Endothelial cell of umbilical vein (primary cell): ENCODE results near the gene BOD1L1. TPM values are rescaled to one million over a fixed set of nuclear protein-coding genes. Genes with fewer than 3 reads are reported as not detected.

Experiments used
- BruUV-seq: library from RNA; stranded (reverse); fragments of 400-500 nt; replicated peaks from 2 replicates; lab custom pipeline; 2021; lab: Mats Ljungman, UMichigan
- CTCF ChIA-PET: fragments of 300-600, 350-600 bp; sonication (Branson Sonifier 250); formaldehyde crosslinking; loops from one replicate; lab custom pipeline; 2021; ENCODE audit warnings: antibody characterized with exemption, inconsistent platforms; lab: Charles Lee
- POLR2A ChIA-PET: fragments of 300-600, 350-600 bp; sonication (Branson Sonifier 250); formaldehyde crosslinking; loops from one replicate; lab custom pipeline; 2021; ENCODE audit warnings: antibody characterized with exemption, inconsistent platforms; lab: Charles Lee
- DNase-seq: peaks from one replicate; pipeline ENCODE4 v3.0.0-alpha.2; 2011; ENCODE audit warnings: low read depth, low spot score
- FAIRE-seq: peaks from 2 replicates; lab custom pipeline; 2011; peaks lifted over from hg19 to GRCh38; lab: Jason Lieb, UNC
- H2AFZ ChIP-seq: 2 replicates; pipeline ENCODE4 v1.6.0; 2012; ENCODE audit warnings: low read depth, low read length, control low read depth, inconsistent platforms
- H3K27ac ChIP-seq: 2 replicates; pipeline ENCODE4 v1.5.1; 2011; ENCODE audit warnings: low read depth, mild to moderate bottlenecking, control low read depth, low read length, moderate library complexity; ENCODE audit not compliant: insufficient read depth
- H3K27me3 ChIP-seq, 2 experiments: 2 replicates each; pipeline versions ENCODE4 v1.6.0 to v1.6.1; 2011; ENCODE audit warnings: low read length in 2 of 2, mixed read lengths in 1 of 2; ENCODE audit not compliant: control insufficient read depth in 2 of 2, insufficient read depth in 2 of 2
- H3K36me3 ChIP-seq, 2 experiments: 2 replicates in 1 of 2; 3 replicates in 1 of 2; pipeline ENCODE4 v1.5.1; 2011; ENCODE audit warnings: low read length in 2 of 2, mild to moderate bottlenecking in 1 of 2, moderate library complexity in 1 of 2; ENCODE audit not compliant: control insufficient read depth in 2 of 2, insufficient read depth in 2 of 2; ENCODE audit errors: extremely low read depth in 1 of 2
- H3K4me1 ChIP-seq: 3 replicates; pipeline ENCODE4 v1.5.1; 2011; ENCODE audit warnings: mild to moderate bottlenecking, low read length; ENCODE audit not compliant: control insufficient read depth, insufficient read depth; ENCODE audit errors: extremely low read depth
- H3K4me2 ChIP-seq: 2 replicates; pipeline ENCODE4 v1.6.1; 2011; ENCODE audit warnings: low read length, control low read depth, mixed read lengths; ENCODE audit not compliant: insufficient read depth
- H3K4me3 ChIP-seq, 3 experiments: fragments of 200-600 bp in 1 of 3; sonication (generic), shearing (Covaris generic) in 1 of 3; replicated peaks in 1 of 3; 2 replicates each; pipeline ENCODE4 v1.5.1; 2011 to 2016; ENCODE audit warnings: control low read depth in 3 of 3, low read length in 3 of 3, mild to moderate bottlenecking in 2 of 3, inconsistent platforms in 1 of 3, low read depth in 1 of 3, moderate library complexity in 1 of 3; ENCODE audit not compliant: insufficient read depth in 1 of 3
- H3K79me2 ChIP-seq: 2 replicates; pipeline ENCODE4 v1.6.0; 2012; ENCODE audit warnings: low read length, inconsistent platforms; ENCODE audit not compliant: control insufficient read depth, insufficient read depth
- H3K9ac ChIP-seq: replicated peaks from 2 replicates; pipeline ENCODE3; 2011; ENCODE audit warnings: low read length, control low read depth; ENCODE audit not compliant: insufficient read depth; ENCODE audit errors: extremely low read depth
- H3K9me1 ChIP-seq: replicated peaks from 3 replicates; pipeline ENCODE4 v1.6.0; 2011; ENCODE audit warnings: mild to moderate bottlenecking, low read length; ENCODE audit not compliant: control insufficient read depth, insufficient read depth; ENCODE audit errors: extremely low read depth
- H3K9me3 ChIP-seq: replicated peaks from 2 replicates; pipeline ENCODE4 v1.5.1; 2012; ENCODE audit warnings: low read length, inconsistent platforms; ENCODE audit not compliant: control insufficient read depth, insufficient read depth
- H4K20me1 ChIP-seq: replicated peaks from 2 replicates; pipeline ENCODE3; 2011; ENCODE audit warnings: mild to moderate bottlenecking, low read length; ENCODE audit not compliant: control insufficient read depth, insufficient read depth; ENCODE audit errors: extremely low read depth
- EZH2 ChIP-seq: IDR thresholded peaks from 2 replicates; pipeline ENCODE4 v1.6.1; 2012; ENCODE audit warnings: borderline replicate concordance, low read depth, mild to moderate bottlenecking, moderate library complexity, low read length, inconsistent platforms; ENCODE audit not compliant: severe bottlenecking
- FOS ChIP-seq: IDR thresholded peaks from 2 replicates; pipeline ENCODE4 v1.6.1; 2011; ENCODE audit warnings: mild to moderate bottlenecking, low read length, moderate library complexity, borderline replicate concordance; ENCODE audit not compliant: insufficient read depth
- GATA2 ChIP-seq: IDR thresholded peaks from 2 replicates; pipeline ENCODE4 v1.7.0; 2011; ENCODE audit warnings: low read depth, mild to moderate bottlenecking, moderate library complexity, mixed read lengths, low read length; ENCODE audit not compliant: insufficient read length, insufficient read depth
- JUN ChIP-seq: IDR thresholded peaks from 2 replicates; pipeline ENCODE4 v1.6.1; 2011; ENCODE audit warnings: borderline replicate concordance, low read depth; ENCODE audit not compliant: insufficient read length, insufficient read depth
- POLR2A ChIP-seq: IDR thresholded peaks from 2 replicates; pipeline ENCODE4 v1.6.1; 2012; ENCODE audit warnings: low read depth, mild to moderate bottlenecking, control low read depth, low read length
- POLR2AphosphoS5 ChIP-seq: IDR thresholded peaks from 2 replicates; pipeline ENCODE4 v1.6.1; 2012; ENCODE audit warnings: low read depth, mild to moderate bottlenecking, control low read depth, low read length, moderate library complexity; ENCODE audit not compliant: insufficient read depth
- dilution Hi-C: fragments of 300-500 bp; cut with MboI; formaldehyde crosslinking; loops from one replicate; pipeline ENCODE4 v1.15.0; 2019; ENCODE audit warnings: low sequenced_read_pairs; ENCODE audit not compliant: extremely low pct_ligation_motif_present
- intact Hi-C: fragments of 100-400 bp; cut with micrococcal nuclease; formaldehyde crosslinking; loops from one replicate; pipeline ENCODE4 v1.10.0; 2022
- polyA plus RNA-seq, 4 experiments: library from polyadenylated mRNA; depleted of rRNA in 3 of 4; stranded (reverse) in 3 of 4; unstranded in 1 of 4; fragments of >200 nt; gene quantifications; 2 replicates each; pipeline versions ENCODE4 v1.2.1 to v1.2.3, GENCODE V29; 2011 to 2012; ENCODE audit warnings: missing spikeins in 1 of 4
- total RNA-seq: library from RNA; stranded (reverse); gene quantifications from 2 replicates; pipeline ENCODE4 v1.2.3, GENCODE V29; 2021
- TF ChIP-seq, protein P1 (sequence below): IDR thresholded peaks from 2 replicates; pipeline ENCODE4 v1.6.1; 2011; ENCODE audit not compliant: insufficient read depth, insufficient read length

BOD1L1 gene
- total and polyA plus RNA-seq, 2 donors (not counting 3 experiments of a cell fraction or from before 2014, with no cell fraction given), result 5.2 to 31.2 TPM

DNA sequence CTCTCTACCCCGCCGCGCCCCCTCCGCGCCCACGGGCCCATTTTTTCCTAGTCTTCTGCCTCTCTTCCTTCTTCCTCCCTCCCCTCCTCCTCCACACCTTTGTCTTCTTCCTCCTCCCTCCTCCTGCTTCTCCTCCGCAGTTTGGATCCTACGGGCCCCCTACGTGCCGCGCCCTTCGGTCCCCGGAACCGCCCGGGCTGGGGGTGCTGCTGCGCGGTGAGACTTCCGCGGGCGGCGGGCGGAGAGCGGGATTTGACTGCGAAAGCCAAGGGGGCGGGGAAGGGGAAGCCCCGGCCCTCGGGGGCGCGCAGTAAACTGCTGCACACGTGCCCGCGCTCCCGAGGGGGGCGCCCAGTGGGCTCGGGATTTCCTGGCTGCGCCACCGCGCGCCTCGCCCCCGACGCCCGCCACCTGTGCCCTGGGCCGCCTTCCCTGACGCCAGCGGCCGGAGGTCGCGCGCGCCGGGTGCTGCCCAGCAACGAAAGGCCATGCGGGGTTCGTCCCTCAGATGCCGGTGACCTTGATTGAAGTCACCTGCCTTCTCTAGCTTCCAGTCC, 80.0 kb downstream of the BOD1L1 start:
- ChIA-PET POLR2A (no interaction called here), CTCF (interaction anchor here (1.0 to 2.4 kb wide), 9 partner anchors 15 to 820 kb away, joined by 3 to 27 read pairs (median 5); no protein-coding TSS in a partner anchor)
- no TSS peak for BruUV-seq
- no peaks in the 10 kb centered on the region for H3K9me3 ChIP-seq
- peaks cover 8% of the 10 kb centered on the region for H3K4me1 ChIP-seq
- FAIRE-seq, result no peak
- no peak overlapping the region for H3K4me3 ChIP-seq
- no peak overlapping the region for H2AFZ ChIP-seq
- no peaks in the 10 kb centered on the region for H3K36me3 ChIP-seq
- no peaks in the 10 kb centered on the region for H3K79me2 ChIP-seq
- TF ChIP-seq, protein P1, sequence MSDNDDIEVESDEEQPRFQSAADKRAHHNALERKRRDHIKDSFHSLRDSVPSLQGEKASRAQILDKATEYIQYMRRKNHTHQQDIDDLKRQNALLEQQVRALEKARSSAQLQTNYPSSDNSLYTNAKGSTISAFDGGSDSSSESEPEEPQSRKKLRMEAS, result no peak
- TF ChIP-seq POLR2AphosphoS5 (no peak), GATA2 (no peak), POLR2A (no peak), EZH2 (peak; percentile 86)
- no peak for DNase-seq
- H3K27me3 ChIP-seq, result peaks cover 44 to 79% of the 10 kb centered on the region in 2 experiments
- intact Hi-C loops (no loop called here), dilution Hi-C loops (no loop called here)
- no peak overlapping the region for H3K27ac ChIP-seq
- H3K9me1 ChIP-seq, result no peaks in the 10 kb centered on the region
- H4K20me1 ChIP-seq, result no peaks in the 10 kb centered on the region
- H3K4me2 ChIP-seq, result peak overlapping the region; percentile 8
- no peak overlapping the region for H3K9ac ChIP-seq

- Histone ChIP-seq H3K36me3 (no peaks in the 10 kb centered on the region), H2AFZ (peak overlapping the region; percentile 1), H3K27me3 (peaks cover 48 to 82% of the 10 kb centered on the region in 2 experiments), H3K4me3 (no peak overlapping the region), H3K4me2 (no peak overlapping the region), H3K79me2 (no peaks in the 10 kb centered on the region), H3K9me3 (no peaks in the 10 kb centered on the region), H3K4me1 (peaks cover 8% of the 10 kb centered on the region), H3K27ac (no peak overlapping the region), H4K20me1 (no peaks in the 10 kb centered on the region), H3K9me1 (no peaks in the 10 kb centered on the region), H3K9ac (no peak overlapping the region)
- ChIA-PET CTCF (interaction anchor here (2.4 kb wide), 1 partner anchor 694 kb away, joined by 27 read pairs; no protein-coding TSS in a partner anchor), POLR2A (no interaction called here)
- dilution Hi-C loops (no loop called here), intact Hi-C loops (no loop called here)
- FAIRE-seq (no peak), DNase-seq (no peak)
- no TSS peak for BruUV-seq
- TF ChIP-seq JUN (no peak), FOS (no peak), POLR2A (no peak), POLR2AphosphoS5 (no peak), EZH2 (peak; percentile 100)
Observed at GRCh38 chr4:13546941-13547484, 80.5 kb downstream of the BOD1L1 start.
